Measurements from ENCODE around the gene MTHFS. TPM values are rescaled to one million over a fixed set of nuclear protein-coding genes. Genes with fewer than 3 reads are reported as not detected.
"Not testable (repeated sequence)": the region's sequence is repeated elsewhere in the genome, so short reads cannot be mapped to it uniquely, and the experiment has no call there.

MTHFS gene
- total RNA-seq, 1 donor from 2014 or later: 12.5 TPM

DNA sequence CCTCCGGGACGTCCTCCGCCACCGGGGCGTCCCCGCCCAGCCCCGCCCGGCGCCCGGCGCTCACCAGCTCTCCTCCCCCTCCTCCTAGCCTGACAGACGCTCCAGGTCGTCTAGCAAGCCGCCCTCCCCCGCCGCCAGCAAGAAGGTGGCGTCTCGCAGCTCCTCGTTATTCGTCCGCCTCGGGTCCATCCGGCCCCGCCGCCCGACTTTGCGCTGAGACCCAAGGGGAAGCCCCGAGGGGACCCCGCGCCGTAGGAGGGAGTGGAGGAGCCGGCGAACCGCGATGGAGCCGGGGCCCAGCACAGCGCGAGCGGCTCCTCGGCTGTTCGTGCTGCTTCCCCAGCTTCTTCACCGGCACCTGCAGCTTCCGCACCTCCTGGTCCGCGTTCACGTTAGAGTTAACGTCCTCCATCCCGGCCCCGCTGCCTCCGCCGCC is 26.3 kb upstream of the MTHFS start:
- H3K4me3 ChIP-seq (ENCODE audit: low read depth, low read length): peak overlapping the region; percentile 80
- TF ChIP-seq, protein P1, sequence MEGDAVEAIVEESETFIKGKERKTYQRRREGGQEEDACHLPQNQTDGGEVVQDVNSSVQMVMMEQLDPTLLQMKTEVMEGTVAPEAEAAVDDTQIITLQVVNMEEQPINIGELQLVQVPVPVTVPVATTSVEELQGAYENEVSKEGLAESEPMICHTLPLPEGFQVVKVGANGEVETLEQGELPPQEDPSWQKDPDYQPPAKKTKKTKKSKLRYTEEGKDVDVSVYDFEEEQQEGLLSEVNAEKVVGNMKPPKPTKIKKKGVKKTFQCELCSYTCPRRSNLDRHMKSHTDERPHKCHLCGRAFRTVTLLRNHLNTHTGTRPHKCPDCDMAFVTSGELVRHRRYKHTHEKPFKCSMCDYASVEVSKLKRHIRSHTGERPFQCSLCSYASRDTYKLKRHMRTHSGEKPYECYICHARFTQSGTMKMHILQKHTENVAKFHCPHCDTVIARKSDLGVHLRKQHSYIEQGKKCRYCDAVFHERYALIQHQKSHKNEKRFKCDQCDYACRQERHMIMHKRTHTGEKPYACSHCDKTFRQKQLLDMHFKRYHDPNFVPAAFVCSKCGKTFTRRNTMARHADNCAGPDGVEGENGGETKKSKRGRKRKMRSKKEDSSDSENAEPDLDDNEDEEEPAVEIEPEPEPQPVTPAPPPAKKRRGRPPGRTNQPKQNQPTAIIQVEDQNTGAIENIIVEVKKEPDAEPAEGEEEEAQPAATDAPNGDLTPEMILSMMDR (conservative IDR thresholded peaks at IDR 0.05; ENCODE audit: low read depth, low read length): no peak
- no peak for DNase-seq (ENCODE audit: low read depth)

DNA sequence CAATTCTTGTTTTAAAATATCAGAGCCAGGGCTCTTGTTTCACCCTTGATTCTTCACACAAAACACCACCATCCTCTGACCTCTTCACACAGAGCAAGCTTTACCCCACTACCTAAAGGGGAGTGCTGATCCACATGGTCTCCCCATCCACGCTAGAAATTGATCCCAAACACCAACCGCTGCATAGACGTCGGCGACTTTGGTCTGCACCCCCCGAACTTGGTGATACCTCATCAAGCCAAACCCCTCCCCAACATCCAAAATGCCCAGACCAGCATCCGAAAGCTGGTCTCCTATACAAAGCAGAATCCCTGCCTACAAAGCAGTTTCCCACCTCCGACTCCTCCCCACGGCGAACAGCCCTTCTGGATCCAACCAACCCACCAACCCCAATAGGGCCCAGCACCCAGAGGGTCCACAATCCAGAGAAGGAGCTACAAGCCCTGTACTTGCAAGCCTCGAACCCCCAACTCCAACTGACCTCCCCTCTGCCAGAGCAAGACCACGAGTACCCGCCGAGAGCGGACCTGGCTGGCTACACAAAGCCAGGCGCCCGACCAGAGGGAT is 25.8 kb upstream of the MTHFS start:
- H3K4me3 ChIP-seq (ENCODE audit: low read depth, low read length): peak overlapping the region; percentile 80
- TF ChIP-seq, protein P1 (conservative IDR thresholded peaks at IDR 0.05; ENCODE audit: low read depth, low read length): no peak
- no peak for DNase-seq (ENCODE audit: low read depth)

DNA sequence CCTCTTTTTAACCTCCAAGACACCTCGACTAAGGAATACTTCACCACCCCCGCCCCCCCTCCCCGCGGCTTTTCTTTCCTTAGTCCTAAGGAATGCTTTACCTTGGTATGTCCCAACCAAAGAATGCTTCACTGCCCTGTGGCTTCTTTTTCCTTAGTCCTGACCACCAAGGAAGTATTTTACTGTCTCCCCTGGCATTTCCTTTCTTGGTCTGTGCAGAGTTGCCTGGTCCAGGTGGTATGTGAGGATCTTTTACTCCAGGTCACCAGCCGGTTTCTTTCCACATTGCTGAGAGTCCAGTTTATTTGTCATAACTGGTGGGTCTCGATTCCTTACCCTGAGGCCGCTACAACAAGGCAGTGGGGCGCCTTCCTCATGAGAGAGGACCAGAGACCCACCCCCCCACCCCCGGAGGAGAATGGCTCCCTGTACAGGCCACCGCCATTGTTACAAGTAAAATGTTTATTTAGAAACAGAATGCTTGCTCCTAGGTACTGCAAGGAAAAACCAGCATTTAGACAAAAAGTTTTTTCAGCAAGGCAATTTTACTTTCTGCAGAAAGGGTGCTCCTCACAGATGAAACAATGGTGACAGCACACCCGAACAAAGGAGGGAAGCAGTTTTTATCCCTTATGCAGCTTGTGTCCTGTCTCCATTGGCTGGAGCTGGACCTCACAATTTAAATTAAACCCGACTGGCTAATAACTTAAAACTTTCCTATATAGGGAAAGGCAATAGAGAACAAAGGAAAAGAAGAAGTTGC is 23.1 kb upstream of the MTHFS start:
- no peak overlapping the region for H3K4me3 ChIP-seq (ENCODE audit: low read depth, low read length)
- DNase-seq (ENCODE audit: low read depth): no peak
- TF ChIP-seq, protein P1 (conservative IDR thresholded peaks at IDR 0.05; ENCODE audit: low read depth, low read length): no peak

DNA sequence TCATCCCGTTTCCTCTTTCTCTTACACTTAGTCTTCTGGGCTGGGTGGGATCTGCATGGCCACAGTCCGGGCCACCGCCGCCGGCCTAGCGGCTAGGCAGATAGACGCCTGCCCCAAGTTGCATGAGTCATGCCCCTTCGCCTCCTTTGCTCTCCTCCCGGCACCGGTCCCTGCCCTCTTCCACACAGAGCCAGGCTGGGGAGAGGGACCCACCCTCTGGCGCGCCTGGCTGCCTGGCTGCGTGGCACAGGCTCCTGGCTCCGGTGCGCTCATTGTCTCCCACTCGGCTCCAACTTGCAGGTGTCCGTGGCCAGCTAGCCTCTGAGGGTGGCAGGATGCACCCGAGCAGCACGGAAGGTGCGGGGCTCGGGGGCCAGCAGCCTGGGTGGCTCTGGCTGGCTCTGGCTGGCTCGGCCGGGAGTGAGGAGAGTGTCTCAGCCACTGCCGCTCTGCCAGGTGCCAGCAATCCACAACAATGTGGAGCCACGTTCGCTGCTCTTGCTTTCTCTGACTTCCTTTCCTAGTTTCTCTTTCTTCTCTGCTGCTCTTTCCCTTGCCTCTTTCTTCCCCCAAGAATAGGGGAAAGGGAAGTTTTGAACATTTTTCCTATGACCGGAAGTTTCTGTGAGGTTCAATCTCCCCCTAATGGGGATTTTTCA is 22.4 kb upstream of the MTHFS start:
- TF ChIP-seq, protein P1 (conservative IDR thresholded peaks at IDR 0.05; ENCODE audit: low read depth, low read length): no peak
- DNase-seq (ENCODE audit: low read depth): no peak
- H3K4me3 ChIP-seq (ENCODE audit: low read depth, low read length): no peak overlapping the region

DNA sequence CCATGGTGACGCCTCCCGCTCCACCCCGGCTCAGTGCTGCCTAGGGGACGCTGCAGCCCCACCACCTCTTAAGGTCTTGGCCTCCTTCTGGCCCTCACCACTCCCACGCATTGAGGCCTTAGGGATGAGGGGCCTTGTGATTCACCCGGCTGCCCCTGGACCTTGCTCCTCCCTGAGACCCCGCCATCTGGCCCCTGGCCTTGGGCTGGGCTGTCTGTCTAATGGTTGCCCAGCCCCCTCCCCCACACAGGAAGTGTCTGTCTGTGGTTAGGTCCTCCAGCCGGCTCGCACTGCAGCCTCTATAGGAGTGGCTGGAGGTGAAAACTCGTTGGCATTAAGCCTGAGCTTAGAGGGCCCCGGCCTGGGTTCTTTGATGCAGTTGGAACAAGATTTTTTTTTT is 21.5 kb upstream of the MTHFS start:
- no peak for DNase-seq (ENCODE audit: low read depth)
- TF ChIP-seq, protein P1 (conservative IDR thresholded peaks at IDR 0.05; ENCODE audit: low read depth, low read length): no peak
- no peak overlapping the region for H3K4me3 ChIP-seq (ENCODE audit: low read depth, low read length)

DNA sequence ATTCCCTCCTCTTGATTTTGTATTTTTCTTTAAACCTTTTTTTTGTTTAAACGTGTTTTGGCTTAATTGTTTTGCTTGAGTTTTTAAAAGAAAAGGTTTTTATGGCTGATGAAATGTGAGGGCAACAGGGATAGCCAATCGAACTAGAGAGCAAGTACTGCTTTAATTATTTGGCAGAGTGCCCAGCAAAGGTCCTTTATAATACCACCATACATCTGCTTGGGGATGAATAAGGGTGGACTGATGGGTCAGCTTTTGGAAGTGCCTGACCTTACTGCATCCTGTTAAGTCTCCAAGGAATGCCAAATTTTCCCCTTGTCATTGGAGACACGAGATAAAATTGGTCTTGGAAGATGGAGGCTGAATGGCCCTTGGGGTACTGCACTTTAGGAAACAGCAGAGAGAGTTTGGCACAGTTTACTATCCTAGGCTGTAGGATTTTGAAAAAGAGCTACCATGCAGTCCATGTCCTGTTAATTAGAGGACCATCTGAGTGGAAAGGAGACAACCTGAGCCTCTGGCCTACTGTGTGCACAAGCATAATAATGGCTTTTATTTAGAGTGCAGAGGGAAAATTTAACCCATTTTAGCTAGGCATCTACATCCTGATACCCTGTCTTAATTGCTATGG is 19.8 kb upstream of the MTHFS start:
- DNase-seq (ENCODE audit: low read depth): no peak
- no peak overlapping the region for H3K4me3 ChIP-seq (ENCODE audit: low read depth, low read length)
- TF ChIP-seq, protein P1 (conservative IDR thresholded peaks at IDR 0.05; ENCODE audit: low read depth, low read length): no peak

DNA sequence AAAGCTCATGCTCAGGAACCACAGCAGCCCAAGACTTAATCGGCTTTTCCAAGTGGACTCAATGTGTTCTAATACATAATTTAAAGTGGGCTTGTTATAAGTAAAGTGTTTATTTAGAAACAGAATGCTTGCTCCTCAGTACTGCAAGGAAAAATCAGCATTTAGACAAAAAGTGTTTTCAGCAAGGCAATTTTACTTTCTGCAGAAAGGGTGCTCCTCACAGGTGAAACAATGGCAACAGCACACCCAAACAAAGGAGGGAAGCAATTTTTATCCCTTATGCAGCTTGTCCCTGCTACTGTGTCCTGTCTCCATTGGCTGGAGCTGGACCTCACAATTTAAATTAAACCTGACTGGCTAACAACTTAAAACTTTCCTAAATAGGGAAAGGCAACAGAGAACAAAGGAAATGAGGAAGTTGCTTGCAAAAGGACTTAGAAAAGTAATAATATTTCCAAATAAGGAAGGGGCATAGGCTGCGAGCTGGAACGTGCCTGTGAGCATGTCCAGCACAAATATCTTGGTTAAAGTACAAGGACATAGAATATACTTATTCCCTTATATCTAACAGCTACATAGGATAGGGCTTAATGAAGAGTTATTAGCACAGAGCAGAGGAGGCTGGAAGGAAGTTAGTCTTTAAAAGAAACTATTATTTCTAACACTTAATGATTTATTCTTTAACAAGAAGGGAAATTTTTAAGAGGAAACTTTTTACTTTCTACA is 19.1 kb upstream of the MTHFS start:
- not testable (repeated sequence) for H3K4me3 ChIP-seq (ENCODE audit: low read depth, low read length); DNase-seq (ENCODE audit: low read depth)

Data from epithelial cell of proximal tubule (primary cell).